GM18870 (cell line): ENCODE measurements around the gene RACGAP1.
"Not testable (repeated sequence)": the region's sequence is repeated elsewhere in the genome, so short reads cannot be mapped to it uniquely, and the experiment has no call there.

Experiments
- ATAC-seq: cut with Tn5 transposase; IDR thresholded peaks from one replicate; pipeline ENCODE4 v1.9.1; 2021; ENCODE audit warnings: moderate library complexity; ENCODE audit not compliant: unreplicated experiment

Gene RACGAP1

GRCh38 chr12:49990273-49990672 is 35.0 kb downstream of the RACGAP1 start:
- ATAC-seq, result no peak

GRCh38 chr12:49989400-49989799 is 35.9 kb downstream of the RACGAP1 start:
- not testable (repeated sequence) for ATAC-seq

- no peak for ATAC-seq
Observed at GRCh38 chr12:49987625-49988303, 37.5 kb downstream of the RACGAP1 start.

- ATAC-seq, result not testable (repeated sequence)
Observed at GRCh38 chr12:49986476-49986875, 38.8 kb downstream of the RACGAP1 start.

GRCh38 chr12:49985981-49986380 is 39.3 kb downstream of the RACGAP1 start:
- no peak for ATAC-seq

- ATAC-seq, result no peak
Observed at GRCh38 chr12:49984476-49985359, 40.6 kb downstream of the RACGAP1 start.

GRCh38 chr12:49983892-49984291 is 41.4 kb downstream of the RACGAP1 start:
- no peak for ATAC-seq

GRCh38 chr12:49982246-49983087 is 42.8 kb downstream of the RACGAP1 start:
- ATAC-seq, result no peak

GRCh38 chr12:49980501-49981349 is 44.6 kb downstream of the RACGAP1 start:
- ATAC-seq, result no peak

- no peak for ATAC-seq
Observed at GRCh38 chr12:49979791-49980190, 45.5 kb downstream of the RACGAP1 start.

GRCh38 chr12:49979016-49979586 is 46.2 kb downstream of the RACGAP1 start:
- no peak for ATAC-seq

- no peak for ATAC-seq
Observed at GRCh38 chr12:49978125-49978524, 47.2 kb downstream of the RACGAP1 start.

- no peak for ATAC-seq
Observed at GRCh38 chr12:49976557-49976956, 48.7 kb downstream of the RACGAP1 start.

GRCh38 chr12:49975318-49975761 is 50.0 kb downstream of the RACGAP1 start:
- ATAC-seq, result no peak

GRCh38 chr12:49974677-49975317 is 50.5 kb downstream of the RACGAP1 start:
- no peak for ATAC-seq

- no peak for ATAC-seq
Observed at GRCh38 chr12:49974231-49974675, 51.0 kb downstream of the RACGAP1 start.

- ATAC-seq, result no peak
Observed at GRCh38 chr12:49973361-49973830, 51.9 kb downstream of the RACGAP1 start.

GRCh38 chr12:49972641-49973360 is 52.5 kb downstream of the RACGAP1 start, which contains the start of gene AQP6:
Gene AQP6 (plus strand): TSS chr12:49972947. CDS start chr12:49973174, 227 bp downstream.
- ATAC-seq, result no peak
